ENCODE results near the gene PRKRIP1. TPM values are rescaled to one million over a fixed set of nuclear protein-coding genes. Genes with fewer than 3 reads are reported as not detected.
"Not testable (repeated sequence)": the region's sequence is repeated elsewhere in the genome, so short reads cannot be mapped to it uniquely, and the experiment has no call there.

PRKRIP1 gene
- total RNA-seq, 4 donors from 2014 or later, result 15.6 to 29.9 (median 20.2) TPM

DNA sequence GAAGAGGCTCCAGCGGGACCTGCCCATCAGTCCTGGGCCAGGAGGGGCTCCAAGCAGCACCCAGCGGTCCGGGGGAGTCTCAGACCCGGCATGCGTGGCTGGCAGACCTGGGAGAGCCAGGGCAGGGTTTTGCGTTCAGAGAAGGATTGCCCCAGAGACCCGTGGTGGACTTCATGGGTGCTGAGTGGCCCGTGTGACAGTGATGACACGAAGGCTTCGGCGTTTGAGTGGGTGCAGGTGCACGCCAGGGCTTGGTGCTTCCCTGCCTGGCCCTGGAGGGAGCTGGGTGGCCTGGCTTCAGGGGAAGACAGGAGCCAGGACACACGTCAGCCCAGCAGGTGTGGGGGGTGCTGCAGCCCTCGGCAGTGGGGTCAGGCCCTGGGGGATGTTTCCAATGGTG, 51.1 kb downstream of the PRKRIP1 start:
- TF ChIP-seq, protein P1, sequence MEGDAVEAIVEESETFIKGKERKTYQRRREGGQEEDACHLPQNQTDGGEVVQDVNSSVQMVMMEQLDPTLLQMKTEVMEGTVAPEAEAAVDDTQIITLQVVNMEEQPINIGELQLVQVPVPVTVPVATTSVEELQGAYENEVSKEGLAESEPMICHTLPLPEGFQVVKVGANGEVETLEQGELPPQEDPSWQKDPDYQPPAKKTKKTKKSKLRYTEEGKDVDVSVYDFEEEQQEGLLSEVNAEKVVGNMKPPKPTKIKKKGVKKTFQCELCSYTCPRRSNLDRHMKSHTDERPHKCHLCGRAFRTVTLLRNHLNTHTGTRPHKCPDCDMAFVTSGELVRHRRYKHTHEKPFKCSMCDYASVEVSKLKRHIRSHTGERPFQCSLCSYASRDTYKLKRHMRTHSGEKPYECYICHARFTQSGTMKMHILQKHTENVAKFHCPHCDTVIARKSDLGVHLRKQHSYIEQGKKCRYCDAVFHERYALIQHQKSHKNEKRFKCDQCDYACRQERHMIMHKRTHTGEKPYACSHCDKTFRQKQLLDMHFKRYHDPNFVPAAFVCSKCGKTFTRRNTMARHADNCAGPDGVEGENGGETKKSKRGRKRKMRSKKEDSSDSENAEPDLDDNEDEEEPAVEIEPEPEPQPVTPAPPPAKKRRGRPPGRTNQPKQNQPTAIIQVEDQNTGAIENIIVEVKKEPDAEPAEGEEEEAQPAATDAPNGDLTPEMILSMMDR (IDR thresholded peaks at IDR 0.05), result no peak
- no peak for ATAC-seq (ENCODE audit: low FRiP score)

DNA sequence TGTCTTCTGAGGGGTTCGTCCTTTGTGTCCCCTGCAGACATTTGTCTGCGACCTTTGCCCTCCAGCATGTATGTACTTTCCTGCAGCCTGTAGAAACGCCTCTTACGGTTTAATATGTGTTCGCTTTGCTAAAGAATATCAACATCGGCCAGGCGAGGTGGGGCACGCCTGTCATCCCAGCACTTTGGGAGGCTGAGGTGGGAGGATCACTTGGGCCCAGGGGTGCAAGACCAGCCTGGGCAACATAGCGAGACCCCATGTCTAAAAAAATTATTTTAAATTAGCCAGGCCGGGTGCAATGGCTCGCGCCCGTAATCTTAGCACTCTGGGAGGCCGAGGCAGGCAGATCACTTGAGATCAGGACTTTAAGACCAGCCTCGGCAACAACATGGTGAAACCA, 53.0 kb downstream of the PRKRIP1 start:
- ATAC-seq (ENCODE audit: low FRiP score) (no peak), DNase-seq (ENCODE audit: low spot score) (no peak)
- TF ChIP-seq, protein P1 (IDR thresholded peaks at IDR 0.05), result no peak

More for the DNA sequence above, 51.1 kb downstream of the PRKRIP1 start:
- DNase-seq (ENCODE audit: low spot score), result no peak

DNA sequence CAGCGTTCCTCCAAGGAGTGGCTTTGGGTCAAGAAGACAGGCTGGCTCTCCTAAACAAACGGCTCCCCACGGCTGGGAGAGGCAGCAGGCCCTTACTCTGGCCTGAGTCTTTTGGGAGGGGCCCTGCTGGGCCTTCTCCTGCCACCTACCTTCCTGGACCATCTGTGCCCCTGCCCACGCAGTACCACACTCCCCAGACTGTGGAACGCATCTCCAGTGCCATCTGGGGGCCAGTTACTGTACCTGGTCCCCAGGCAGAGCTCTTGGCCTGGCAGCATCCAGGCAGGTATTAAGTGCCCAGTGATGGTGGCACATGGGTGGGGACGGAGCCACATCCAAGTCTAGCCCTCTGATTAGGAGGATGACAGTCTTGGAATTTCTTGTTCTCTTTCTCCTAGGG, 54.1 kb downstream of the PRKRIP1 start:
- TF ChIP-seq, protein P1 (IDR thresholded peaks at IDR 0.05), result no peak
- no peak for ATAC-seq (ENCODE audit: low FRiP score)

DNA sequence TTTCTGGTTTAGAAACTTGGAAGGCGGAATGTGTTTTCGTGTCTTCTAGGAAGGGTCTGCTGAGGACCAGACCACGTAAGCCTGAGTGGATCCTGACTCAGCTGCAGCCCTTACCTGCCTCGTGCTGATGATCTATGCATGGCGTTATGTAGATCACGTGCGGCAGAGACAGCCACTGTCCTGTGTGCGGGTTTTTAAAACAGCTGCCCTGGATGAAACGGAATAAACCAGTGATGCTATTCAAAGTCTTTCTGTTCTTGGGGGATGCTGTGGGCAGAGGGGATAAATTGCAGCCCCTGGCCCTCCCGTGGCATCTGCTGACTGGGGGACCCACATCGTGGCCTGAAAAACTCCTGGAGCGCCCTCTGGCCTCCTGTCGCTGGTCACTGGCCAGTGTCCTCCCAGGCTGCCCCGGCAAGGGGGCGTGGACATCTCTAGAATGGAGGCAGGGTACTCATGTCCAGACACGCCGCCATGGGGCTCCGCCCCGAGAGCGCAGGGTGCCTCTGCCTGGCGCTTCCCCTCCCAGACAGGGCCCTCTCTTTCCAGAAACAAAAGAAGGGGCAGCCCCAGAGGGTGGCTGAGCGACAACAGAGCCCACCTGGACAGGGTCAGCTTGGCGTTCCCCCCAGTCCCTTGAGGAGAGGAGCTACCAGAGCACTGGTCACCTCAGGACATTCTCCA, 55.4 kb downstream of the PRKRIP1 start:
- TF ChIP-seq, protein P1 (IDR thresholded peaks at IDR 0.05), result no peak
- ATAC-seq (ENCODE audit: low FRiP score), result no peak
- no peak for DNase-seq (ENCODE audit: low spot score)

More for the DNA sequence above, 54.1 kb downstream of the PRKRIP1 start:
- no peak for DNase-seq (ENCODE audit: low spot score)

DNA sequence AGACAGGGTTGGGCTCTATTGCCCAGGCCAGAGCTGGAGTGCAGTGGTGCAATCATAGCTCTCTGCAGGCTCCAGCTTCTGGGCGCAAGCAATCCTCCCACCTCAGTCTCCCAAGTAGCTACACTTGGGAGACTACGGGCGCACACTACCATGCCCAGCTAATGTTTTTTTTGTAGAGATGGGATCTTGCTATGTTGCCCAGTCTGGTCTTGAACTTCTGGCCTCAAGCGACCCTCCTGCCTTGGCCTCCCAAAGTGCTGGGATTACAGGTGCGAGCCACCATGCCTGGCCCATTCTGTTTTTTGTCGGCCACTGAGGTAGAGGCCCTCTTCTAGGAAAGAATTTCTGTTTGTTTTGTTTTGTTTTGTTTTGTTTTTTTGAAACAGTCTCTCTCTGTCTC, 56.3 kb downstream of the PRKRIP1 start:
- TF ChIP-seq, protein P1 (IDR thresholded peaks at IDR 0.05), result no peak
- no peak for DNase-seq (ENCODE audit: low spot score)
- ATAC-seq (ENCODE audit: low FRiP score), result no peak

DNA sequence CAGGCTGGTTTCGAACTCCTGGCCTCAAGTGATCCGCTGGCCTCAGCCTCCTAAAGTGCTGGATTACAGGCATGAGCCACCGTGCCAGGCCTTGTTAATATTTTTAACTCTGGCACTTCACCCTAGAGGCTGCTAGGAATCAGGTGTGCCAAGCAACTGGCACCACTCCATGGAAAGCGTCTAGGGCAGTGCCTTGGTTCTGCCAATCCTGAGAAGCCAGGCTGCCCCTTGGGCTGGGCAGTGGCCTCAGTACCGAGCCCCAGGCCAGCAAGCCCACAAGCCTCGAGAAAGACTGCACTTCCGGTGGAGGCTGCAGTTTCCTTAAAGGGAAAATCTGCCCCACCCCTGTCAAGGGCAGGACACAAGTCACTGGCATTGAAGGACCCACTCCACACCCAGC, 57.2 kb downstream of the PRKRIP1 start:
- DNase-seq (ENCODE audit: low spot score) (no peak), ATAC-seq (ENCODE audit: low FRiP score) (no peak)
- TF ChIP-seq, protein P1 (IDR thresholded peaks at IDR 0.05), result no peak

DNA sequence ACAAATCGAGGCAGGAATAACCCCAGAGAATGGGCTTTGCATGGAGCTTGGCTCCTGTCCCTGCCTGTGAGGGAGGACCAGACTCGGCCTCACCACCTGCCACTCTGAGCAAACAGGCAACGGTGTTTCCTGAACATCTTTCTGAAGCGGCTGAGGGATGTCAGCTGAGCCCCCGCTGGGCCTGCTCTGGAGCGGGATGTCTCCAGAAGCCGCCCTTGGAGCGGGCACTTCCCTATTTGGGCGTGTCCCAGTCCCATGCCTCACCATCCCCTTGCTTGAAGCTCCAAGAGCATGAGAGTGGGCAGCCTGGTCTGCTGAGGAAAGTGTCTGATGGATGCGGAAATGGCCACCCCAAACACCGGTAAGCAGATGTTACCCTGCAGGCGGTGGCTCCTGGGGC, 58.3 kb downstream of the PRKRIP1 start:
- TF ChIP-seq, protein P1 (IDR thresholded peaks at IDR 0.05), result no peak
- no peak for DNase-seq (ENCODE audit: low spot score)
- ATAC-seq (ENCODE audit: low FRiP score), result no peak

DNA sequence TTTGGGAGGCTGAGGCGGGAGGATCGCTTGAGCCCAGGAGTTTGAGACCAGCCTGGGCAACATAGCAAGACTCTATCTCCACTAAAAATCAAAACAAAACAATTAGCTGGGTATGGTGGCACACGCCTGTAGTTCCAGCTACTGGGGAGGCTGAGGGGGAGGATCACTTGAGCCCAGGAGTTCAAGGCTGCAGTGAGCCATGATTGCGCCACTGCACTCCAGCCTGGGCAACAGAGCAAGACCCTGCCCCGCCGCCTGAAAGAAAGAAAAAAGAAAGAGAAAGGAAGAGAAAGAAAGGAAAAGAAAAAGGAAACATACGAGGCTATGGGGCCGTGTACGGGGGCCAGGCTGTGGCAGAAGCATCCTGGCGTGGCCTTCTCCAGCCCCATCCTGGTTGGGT, 58.8 kb downstream of the PRKRIP1 start:
- ATAC-seq (ENCODE audit: low FRiP score); DNase-seq (ENCODE audit: low spot score): not testable (repeated sequence)

Measured in omental fat pad (tissue), 4 donors.